DND-41 (cell line): ENCODE data around the gene PITPNC1.

Experiments
- ATAC-seq: fragments of 200-7000 bp; cut with Tn5 transposase; 3 replicates; pipeline ENCODE4 v1.9.1; 2021; ENCODE audit warnings: low read depth; ENCODE audit not compliant: insufficient read depth
- DNase-seq: peaks from one replicate; pipeline ENCODE4 v3.0.0-alpha.2; 2020
- H2AFZ ChIP-seq: 2 replicates; pipeline ENCODE4 v1.6.0; 2012; ENCODE audit warnings: low read depth, low read length
- H3K27ac ChIP-seq: 2 replicates; pipeline ENCODE4 v1.5.1; 2012; ENCODE audit warnings: low read length, inconsistent platforms
- H3K27me3 ChIP-seq: fragments of 200-600 bp; sonication (generic); 2 replicates; pipeline ENCODE4 v1.6.0; 2012; ENCODE audit warnings: low read length, mild to moderate bottlenecking, inconsistent platforms; ENCODE audit not compliant: insufficient read depth, poor library complexity
- H3K36me3 ChIP-seq: 2 replicates; pipeline ENCODE4 v1.5.1; 2012; ENCODE audit warnings: low read length, inconsistent platforms; ENCODE audit not compliant: insufficient read depth
- H3K4me1 ChIP-seq: 2 replicates; pipeline ENCODE4 v1.5.1; 2012; ENCODE audit warnings: mild to moderate bottlenecking, low read length; ENCODE audit not compliant: insufficient read depth
- H3K4me2 ChIP-seq: 2 replicates; pipeline ENCODE4 v1.6.0; 2012; ENCODE audit warnings: mild to moderate bottlenecking, moderate library complexity, low read length, inconsistent platforms; ENCODE audit not compliant: insufficient read depth
- H3K4me3 ChIP-seq, 2 experiments: fragments of 200-600 bp in 1 of 2; shearing (Covaris generic) in 1 of 2; 2 replicates each; pipeline ENCODE4 v1.5.1; 2012 to 2016; ENCODE audit warnings: inconsistent platforms in 2 of 2, low read length in 2 of 2, mild to moderate bottlenecking in 2 of 2, low read depth in 1 of 2, moderate library complexity in 1 of 2
- H3K79me2 ChIP-seq: 2 replicates; pipeline ENCODE4 v1.6.0; 2012; ENCODE audit warnings: low read length, inconsistent platforms; ENCODE audit not compliant: insufficient read depth
- H3K9ac ChIP-seq: 2 replicates; pipeline ENCODE4 v1.6.0; 2012; ENCODE audit warnings: low read depth, mild to moderate bottlenecking, inconsistent platforms, low read length, moderate library complexity
- H3K9me3 ChIP-seq: 2 replicates; pipeline ENCODE4 v1.5.1; 2012; ENCODE audit warnings: low read length, moderate library complexity, mild to moderate bottlenecking, inconsistent platforms; ENCODE audit not compliant: insufficient read depth, severe bottlenecking
- H4K20me1 ChIP-seq: 2 replicates; pipeline ENCODE4 v1.6.0; 2012; ENCODE audit warnings: low read length; ENCODE audit not compliant: insufficient read depth
- CTCF ChIP-seq: IDR thresholded peaks from 2 replicates; pipeline ENCODE4 v1.5.1; 2012; ENCODE audit warnings: borderline replicate concordance, low read length, moderate library complexity, mild to moderate bottlenecking; ENCODE audit not compliant: poor library complexity, severe bottlenecking; ENCODE audit errors: extremely low read depth
- EZH2 ChIP-seq: IDR thresholded peaks from 3 replicates; pipeline ENCODE4 v1.6.1; 2012; ENCODE audit warnings: borderline replicate concordance, low read depth, mild to moderate bottlenecking, moderate library complexity, low read length, inconsistent platforms; ENCODE audit not compliant: severe bottlenecking

The PITPNC1 gene

GRCh38 chr17:67360880-67361279, 16.2 kb upstream of the PITPNC1 start:
- Histone ChIP-seq H3K9me3 (no peaks in the 10 kb centered on the region), H3K27ac (no peak overlapping the region), H3K36me3 (peaks cover 72% of the 10 kb centered on the region), H3K9ac (no peak overlapping the region), H2AFZ (no peak overlapping the region), H3K27me3 (no peaks in the 10 kb centered on the region), H3K79me2 (peaks cover 94% of the 10 kb centered on the region), H3K4me3 (no peak overlapping the region), H4K20me1 (peaks cover 72% of the 10 kb centered on the region; the same call in 1 of the 2 replicates), H3K4me1 (peaks cover 31% of the 10 kb centered on the region), H3K4me2 (no peak overlapping the region)
- ATAC-seq = no peak
- TF ChIP-seq CTCF = no peak
- TF ChIP-seq EZH2 = no peak
- DNase-seq = no peak

- ATAC-seq = no peak
- TF ChIP-seq CTCF (no peak), EZH2 (no peak)
- Histone ChIP-seq H3K79me2 (peaks cover 98% of the 10 kb centered on the region), H3K27ac (no peak overlapping the region), H3K36me3 (peaks cover 67% of the 10 kb centered on the region), H3K4me1 (peaks cover 36% of the 10 kb centered on the region), H3K9ac (no peak overlapping the region), H3K27me3 (no peaks in the 10 kb centered on the region), H2AFZ (no peak overlapping the region), H3K4me2 (peak overlapping the region; percentile 24; the same call in 1 of the 2 replicates), H3K4me3 (no peak overlapping the region), H3K9me3 (no peaks in the 10 kb centered on the region), H4K20me1 (peaks cover 70% of the 10 kb centered on the region; the same call in 1 of the 2 replicates)
- no peak for DNase-seq
Measured at GRCh38 chr17:67362173-67362572, 14.9 kb upstream of the PITPNC1 start.

GRCh38 chr17:67364847-67365737, 12.0 kb upstream of the PITPNC1 start:
- H4K20me1 ChIP-seq = peaks cover 48% of the 10 kb centered on the region; the same call in 1 of the 2 replicates

More at GRCh38 chr17:67364847-67365737, 12.0 kb upstream of the PITPNC1 start:
- no peak for ATAC-seq
- Histone ChIP-seq H3K27ac (peak overlapping the region; percentile 95), H3K9me3 (no peaks in the 10 kb centered on the region), H3K4me2 (peak overlapping the region; percentile 84), H3K9ac (peak overlapping the region; percentile 87), H3K79me2 (peaks cover 69% of the 10 kb centered on the region), H3K27me3 (no peaks in the 10 kb centered on the region), H2AFZ (no peak overlapping the region), H3K4me1 (peaks cover 35% of the 10 kb centered on the region), H3K36me3 (peaks cover 46% of the 10 kb centered on the region), H3K4me3 (peak overlapping the region; percentile 82 to 87)
- peak; percentile 25 for DNase-seq
- TF ChIP-seq CTCF = no peak
- no peak for TF ChIP-seq EZH2
